HG03025 (cell line): Measurements from ENCODE around the gene RABGAP1L.
A peak's percentile ranks its signal among the peaks of the same experiment; 100 is the strongest.
"Not testable (repeated sequence)": the region's sequence is repeated elsewhere in the genome, so short reads cannot be mapped to it uniquely, and the experiment has no call there.

Experiments
- ATAC-seq: cut with Tn5 transposase; IDR thresholded peaks from one replicate; pipeline ENCODE4 v1.9.1; 2021; ENCODE audit warnings: mild to moderate bottlenecking, moderate library complexity; ENCODE audit not compliant: unreplicated experiment, low FRiP score

Gene RABGAP1L

GRCh38 chr1:174159252-174160108, at the start of gene RABGAP1L:
Gene RABGAP1L, plus strand, starts transcription at chr1:174159520.
- peak; percentile 62 for ATAC-seq

GRCh38 chr1:174110053-174110452, 49.3 kb upstream of the RABGAP1L start:
- no peak for ATAC-seq

GRCh38 chr1:174112489-174113162, 46.7 kb upstream of the RABGAP1L start:
- no peak for ATAC-seq

GRCh38 chr1:174114106-174114505, 45.2 kb upstream of the RABGAP1L start:
- ATAC-seq = no peak

- no peak for ATAC-seq
Measured at GRCh38 chr1:174114788-174115448, 44.4 kb upstream of the RABGAP1L start.

GRCh38 chr1:174116042-174116441, 43.3 kb upstream of the RABGAP1L start:
- ATAC-seq = no peak

GRCh38 chr1:174118751-174119150, 40.6 kb upstream of the RABGAP1L start:
- ATAC-seq = no peak

- ATAC-seq = not testable (repeated sequence)
Measured at GRCh38 chr1:174122318-174122717, 37.0 kb upstream of the RABGAP1L start.

- ATAC-seq = no peak
Measured at GRCh38 chr1:174123843-174124242, 35.5 kb upstream of the RABGAP1L start.

GRCh38 chr1:174127176-174127575, 32.1 kb upstream of the RABGAP1L start:
- not testable (repeated sequence) for ATAC-seq

- ATAC-seq = no peak
Measured at GRCh38 chr1:174131032-174131638, 28.2 kb upstream of the RABGAP1L start.

GRCh38 chr1:174134003-174134659, 25.2 kb upstream of the RABGAP1L start:
- ATAC-seq = no peak

- no peak for ATAC-seq
Measured at GRCh38 chr1:174135211-174135610, 24.1 kb upstream of the RABGAP1L start.

GRCh38 chr1:174136714-174137113, 22.6 kb upstream of the RABGAP1L start:
- ATAC-seq = no peak

- no peak for ATAC-seq
Measured at GRCh38 chr1:174142836-174143235, 16.5 kb upstream of the RABGAP1L start.

- ATAC-seq = not testable (repeated sequence)
Measured at GRCh38 chr1:174143727-174144396, 15.5 kb upstream of the RABGAP1L start.

- not testable (repeated sequence) for ATAC-seq
Measured at GRCh38 chr1:174144397-174144783, 14.9 kb upstream of the RABGAP1L start.

GRCh38 chr1:174149216-174149615, 10.1 kb upstream of the RABGAP1L start:
- no peak for ATAC-seq

GRCh38 chr1:174150499-174150898, 8.8 kb upstream of the RABGAP1L start:
- no peak for ATAC-seq

- ATAC-seq = no peak
Measured at GRCh38 chr1:174152427-174152826, 6.9 kb upstream of the RABGAP1L start.
